ENCODE data around the gene OR52E8.
A peak's percentile ranks its signal among the peaks of the same experiment; 100 is the strongest.

Gene OR52E8

DNA sequence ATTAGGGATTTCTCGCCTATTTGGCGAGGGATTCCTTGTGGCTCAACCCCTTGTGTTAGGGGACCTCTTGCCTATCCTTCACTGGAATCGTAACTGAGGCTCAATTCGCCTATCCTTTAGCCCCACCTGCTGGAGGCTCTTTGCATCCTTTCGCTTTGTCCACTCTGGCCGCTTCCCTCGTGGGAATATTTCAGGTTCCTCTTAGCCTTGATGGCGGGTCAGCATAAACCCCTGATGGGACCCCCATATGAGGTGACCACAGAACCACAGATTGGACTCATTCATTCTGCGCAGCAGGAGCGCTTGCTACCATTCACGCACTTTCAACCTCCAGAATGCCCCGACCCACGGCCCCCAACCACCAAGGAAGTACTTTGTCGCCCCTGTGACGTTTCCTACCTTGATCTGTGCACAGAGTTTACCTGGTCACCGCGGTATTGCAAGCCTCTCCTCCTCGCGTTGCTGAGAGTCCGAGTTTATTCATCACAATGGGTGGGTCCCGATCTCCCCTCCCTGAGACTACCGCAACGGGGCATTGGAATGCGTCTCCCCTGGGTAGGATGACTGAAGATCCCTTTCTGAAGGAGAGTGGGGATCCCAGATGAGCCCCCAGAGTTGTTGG lies 48.9 kb downstream of the OR52E8 start, which contains the start of gene OR52N2:
TSS of gene OR52N2 (plus strand) at position 425 of the 622 bp plus-strand sequence. CDS start 11,412 bp downstream, outside the sequence.
- DNase-seq (ENCODE audit: low read depth, low spot score) = peak; percentile 57
- TF ChIP-seq ZNF274 (IDR thresholded peaks at IDR 0.05; ENCODE audit: low read depth, low read length) = no peak
- TF ChIP-seq SUZ12 (IDR thresholded peaks at IDR 0.05; ENCODE audit: extremely low read depth, insufficient read depth, insufficient read length) = no peak
- TF ChIP-seq YY1 (IDR thresholded peaks at IDR 0.05; ENCODE audit: insufficient read depth, insufficient read length) = no peak
- Histone ChIP-seq H3K9me3 (ENCODE audit: insufficient read depth, low read length) (peaks cover 13% of the 10 kb centered on the region), H3K4me3 (ENCODE audit: insufficient read length, low read depth) (no peak within 1 kb of the TSS), H3K36me3 (ENCODE audit: insufficient read depth, insufficient read length, low read length) (no peaks in the 10 kb centered on the region), H3K9ac (ENCODE audit: insufficient read length, low read depth) (no peak within 1 kb of the TSS), H3K27me3 (ENCODE audit: insufficient read depth, insufficient read length) (no peaks in the 10 kb centered on the region), H3K4me1 (ENCODE audit: insufficient read depth, insufficient read length) (no peaks in the 10 kb centered on the region)

DNA sequence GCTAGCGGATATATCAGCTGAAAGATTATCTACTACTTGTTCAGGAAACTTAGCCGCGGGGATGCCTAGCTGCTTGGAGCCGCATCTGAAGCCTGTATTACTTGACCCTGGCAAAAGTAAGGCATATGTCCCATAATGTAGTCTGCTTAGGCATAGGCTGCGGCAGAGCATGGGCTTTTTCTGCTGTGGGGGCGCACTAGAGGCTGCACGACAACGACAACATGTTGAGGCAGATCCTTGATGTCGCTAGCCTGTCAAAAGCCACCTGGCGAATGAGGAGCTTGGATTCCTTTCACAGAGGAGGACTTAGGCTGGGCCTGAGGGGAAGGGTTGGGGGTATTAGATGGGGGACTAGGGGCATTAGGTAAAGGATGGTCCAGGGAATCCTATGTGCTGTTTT lies 49.9 kb downstream of the OR52E8 start:
- no peaks in the 10 kb centered on the region for H3K27me3 ChIP-seq (ENCODE audit: insufficient read depth, insufficient read length)
- H3K4me1 ChIP-seq (ENCODE audit: insufficient read depth, insufficient read length) = no peaks in the 10 kb centered on the region
- DNase-seq (ENCODE audit: low read depth, low spot score) = no peak
- TF ChIP-seq ZNF274 (IDR thresholded peaks at IDR 0.05; ENCODE audit: low read depth, low read length) (no peak), YY1 (IDR thresholded peaks at IDR 0.05; ENCODE audit: insufficient read depth, insufficient read length) (no peak), SUZ12 (IDR thresholded peaks at IDR 0.05; ENCODE audit: extremely low read depth, insufficient read depth, insufficient read length) (no peak)
- no peaks in the 10 kb centered on the region for H3K36me3 ChIP-seq (ENCODE audit: insufficient read depth, insufficient read length, low read length)
- no peak overlapping the region for H3K9ac ChIP-seq (ENCODE audit: insufficient read length, low read depth)
- no peak overlapping the region for H3K4me3 ChIP-seq (ENCODE audit: insufficient read length, low read depth)
- peaks cover 18% of the 10 kb centered on the region for H3K9me3 ChIP-seq (ENCODE audit: insufficient read depth, low read length)
